ENCODE results near the gene LRMDA.
A peak's percentile ranks its signal among the peaks of the same experiment; 100 is the strongest.

The LRMDA gene

GRCh38 chr10:76066457-76066856 is 635.0 kb downstream of the LRMDA start:
- FAIRE-seq, result no peak

GRCh38 chr10:76067447-76067846 is 636.0 kb downstream of the LRMDA start:
- DNase-seq (ENCODE audit: low spot score), result no peak
- no peak for FAIRE-seq

More at GRCh38 chr10:76066457-76066856, 635.0 kb downstream of the LRMDA start:
- DNase-seq (ENCODE audit: low spot score), result no peak

GRCh38 chr10:76068856-76069255 is 637.4 kb downstream of the LRMDA start:
- DNase-seq (ENCODE audit: low spot score), result no peak
- no peak for FAIRE-seq

- DNase-seq (ENCODE audit: low spot score) (no peak), FAIRE-seq (no peak)
Observed at GRCh38 chr10:76070916-76071315, 639.5 kb downstream of the LRMDA start.

- FAIRE-seq, result no peak
- DNase-seq (ENCODE audit: low spot score), result no peak
Observed at GRCh38 chr10:76071653-76072365, 640.4 kb downstream of the LRMDA start.

- DNase-seq (ENCODE audit: low spot score) (no peak), FAIRE-seq (no peak)
Observed at GRCh38 chr10:76072384-76072783, 641.0 kb downstream of the LRMDA start.

- no peak for DNase-seq (ENCODE audit: low spot score)
- FAIRE-seq, result no peak
Observed at GRCh38 chr10:76073524-76073923, 642.1 kb downstream of the LRMDA start.

GRCh38 chr10:76074659-76075058 is 643.2 kb downstream of the LRMDA start:
- no peak for DNase-seq (ENCODE audit: low spot score)

GRCh38 chr10:76080451-76080850 is 649.0 kb downstream of the LRMDA start:
- DNase-seq (ENCODE audit: low spot score) (no peak), FAIRE-seq (no peak)

More at GRCh38 chr10:76074659-76075058, 643.2 kb downstream of the LRMDA start:
- FAIRE-seq, result no peak

- DNase-seq (ENCODE audit: low spot score), result peak; percentile 58
Observed at GRCh38 chr10:76080991-76081390, 649.6 kb downstream of the LRMDA start.

GRCh38 chr10:76082232-76082631 is 650.8 kb downstream of the LRMDA start:
- DNase-seq (ENCODE audit: low spot score), result no peak
- no peak for FAIRE-seq

More at GRCh38 chr10:76080991-76081390, 649.6 kb downstream of the LRMDA start:
- no peak for FAIRE-seq

GRCh38 chr10:76082956-76083355 is 651.5 kb downstream of the LRMDA start:
- peak; percentile 76 for DNase-seq (ENCODE audit: low spot score)
- peak; percentile 78 for FAIRE-seq

- DNase-seq (ENCODE audit: low spot score) (no peak), FAIRE-seq (no peak)
Observed at GRCh38 chr10:76085002-76085816, 653.8 kb downstream of the LRMDA start.

GRCh38 chr10:76085817-76086167 is 654.4 kb downstream of the LRMDA start:
- FAIRE-seq, result no peak

GRCh38 chr10:76086170-76086760 is 654.8 kb downstream of the LRMDA start:
- FAIRE-seq (no peak), DNase-seq (ENCODE audit: low spot score) (no peak)

More at GRCh38 chr10:76085817-76086167, 654.4 kb downstream of the LRMDA start:
- no peak for DNase-seq (ENCODE audit: low spot score)

- peak; percentile 86 for DNase-seq (ENCODE audit: low spot score)
- FAIRE-seq, result peak; percentile 90
Observed at GRCh38 chr10:76086761-76087639, 655.6 kb downstream of the LRMDA start.

GRCh38 chr10:76088008-76088407 is 656.6 kb downstream of the LRMDA start:
- FAIRE-seq (peak; percentile 17), DNase-seq (ENCODE audit: low spot score) (no peak)

- FAIRE-seq (no peak), DNase-seq (ENCODE audit: low spot score) (no peak)
Observed at GRCh38 chr10:76088980-76089379, 657.6 kb downstream of the LRMDA start.

GRCh38 chr10:76089556-76090180 is 658.2 kb downstream of the LRMDA start:
- FAIRE-seq (no peak), DNase-seq (ENCODE audit: low spot score) (no peak)

- no peak for DNase-seq (ENCODE audit: low spot score)
- FAIRE-seq, result no peak
Observed at GRCh38 chr10:76091926-76092325, 660.5 kb downstream of the LRMDA start.

- DNase-seq (ENCODE audit: low spot score) (no peak), FAIRE-seq (no peak)
Observed at GRCh38 chr10:76106611-76107010, 675.2 kb downstream of the LRMDA start.

Measured in urothelium cell line (cell line).